Stromal cell of bone marrow (primary cell): Measurements from ENCODE around the gene XPC.
A peak's percentile ranks its signal among the peaks of the same experiment; 100 is the strongest.
"Not testable (repeated sequence)": the region's sequence is repeated elsewhere in the genome, so short reads cannot be mapped to it uniquely, and the experiment has no call there.

Experiments used
- DNase-seq: peaks from one replicate; pipeline ENCODE4 v3.0.0-alpha.2; 2012; ENCODE audit warnings: low read depth

XPC gene

GRCh38 chr3:14133188-14133800, 45.1 kb downstream of the XPC start:
- no peak for DNase-seq

GRCh38 chr3:14132689-14133088, 45.7 kb downstream of the XPC start:
- DNase-seq, result no peak

DNA sequence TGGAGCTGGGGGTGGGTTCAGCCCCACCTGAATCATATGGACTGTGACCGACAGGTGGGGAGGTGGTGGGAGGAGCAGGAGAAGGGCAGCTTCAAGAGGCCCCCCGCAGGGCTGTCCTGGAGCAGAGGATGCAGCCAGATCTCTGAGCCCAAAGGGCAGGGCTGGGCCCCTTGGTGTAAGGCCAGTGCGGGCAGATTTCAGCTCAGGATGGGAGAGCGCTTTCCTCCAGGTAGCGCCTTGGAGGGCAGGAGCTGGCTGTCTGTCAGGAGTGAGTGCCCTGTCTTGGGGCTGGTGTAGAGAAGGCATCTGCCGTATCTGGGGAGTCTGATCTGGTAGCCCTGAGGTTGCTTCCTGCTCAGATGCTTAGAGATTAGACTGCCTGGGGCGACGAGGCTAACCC, 46.3 kb downstream of the XPC start:
- no peak for DNase-seq

DNA sequence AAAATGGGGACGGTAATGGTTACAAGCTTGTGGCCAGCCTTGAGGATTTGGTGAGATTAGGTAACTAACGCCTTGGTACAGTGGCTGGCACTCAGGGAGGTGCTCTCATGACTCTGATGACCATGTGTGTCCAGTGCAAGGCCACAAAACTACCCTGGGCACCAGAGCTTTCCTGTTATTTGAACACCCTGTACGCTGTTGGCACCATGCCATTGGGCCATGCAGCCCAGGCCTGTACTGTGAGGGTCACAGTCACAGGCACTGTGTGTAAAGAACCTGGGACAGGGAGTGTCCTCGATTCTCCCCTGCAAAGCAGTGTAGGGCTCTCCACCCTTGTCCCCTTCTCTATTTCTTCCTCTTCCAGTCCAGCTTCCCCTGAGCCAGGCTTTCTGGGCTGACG, 47.3 kb downstream of the XPC start:
- DNase-seq, result no peak

DNA sequence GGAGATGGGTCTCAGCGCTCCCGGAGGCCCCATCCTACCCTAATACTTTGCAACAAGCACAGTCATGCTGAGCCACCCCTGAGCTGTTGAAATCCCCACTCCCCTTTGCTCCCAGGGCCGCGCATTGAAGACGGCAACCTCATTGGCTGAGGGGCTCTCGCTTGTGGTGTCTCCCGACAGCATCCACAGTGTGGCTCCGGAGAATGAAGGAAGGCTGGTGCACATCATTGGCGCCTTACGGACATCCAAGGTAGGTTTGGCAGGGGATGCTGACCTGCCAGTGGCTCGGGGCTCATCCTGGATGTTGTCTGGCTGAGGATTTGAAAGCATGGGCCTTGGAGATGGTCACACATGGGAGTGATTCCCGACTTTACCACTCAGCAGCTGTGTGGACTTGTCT, 47.7 kb downstream of the XPC start:
- no peak for DNase-seq

GRCh38 chr3:14130230-14130629, 48.2 kb downstream of the XPC start:
- no peak for DNase-seq

DNA sequence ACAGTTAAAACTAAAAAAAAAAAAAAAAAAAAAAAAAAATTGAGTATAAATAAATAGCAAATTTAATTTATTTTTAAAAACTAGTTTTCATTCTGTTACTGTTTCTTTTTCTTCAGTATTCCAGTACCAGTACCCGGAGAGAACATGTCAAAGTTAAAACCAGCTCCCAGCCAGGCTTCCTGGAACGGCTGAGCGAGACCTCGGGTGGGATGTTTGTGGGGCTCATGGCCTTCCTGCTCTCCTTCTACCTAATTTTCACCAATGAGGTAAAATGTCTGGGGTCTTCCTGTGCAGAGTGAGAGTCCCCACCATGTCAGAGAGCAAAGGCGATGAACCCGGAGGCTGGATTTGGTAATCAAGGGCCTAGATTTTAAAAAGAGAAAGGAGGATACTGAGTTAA, 49.1 kb downstream of the XPC start:
- no peak for DNase-seq

GRCh38 chr3:14128724-14129123, 49.7 kb downstream of the XPC start:
- DNase-seq, result no peak

DNA sequence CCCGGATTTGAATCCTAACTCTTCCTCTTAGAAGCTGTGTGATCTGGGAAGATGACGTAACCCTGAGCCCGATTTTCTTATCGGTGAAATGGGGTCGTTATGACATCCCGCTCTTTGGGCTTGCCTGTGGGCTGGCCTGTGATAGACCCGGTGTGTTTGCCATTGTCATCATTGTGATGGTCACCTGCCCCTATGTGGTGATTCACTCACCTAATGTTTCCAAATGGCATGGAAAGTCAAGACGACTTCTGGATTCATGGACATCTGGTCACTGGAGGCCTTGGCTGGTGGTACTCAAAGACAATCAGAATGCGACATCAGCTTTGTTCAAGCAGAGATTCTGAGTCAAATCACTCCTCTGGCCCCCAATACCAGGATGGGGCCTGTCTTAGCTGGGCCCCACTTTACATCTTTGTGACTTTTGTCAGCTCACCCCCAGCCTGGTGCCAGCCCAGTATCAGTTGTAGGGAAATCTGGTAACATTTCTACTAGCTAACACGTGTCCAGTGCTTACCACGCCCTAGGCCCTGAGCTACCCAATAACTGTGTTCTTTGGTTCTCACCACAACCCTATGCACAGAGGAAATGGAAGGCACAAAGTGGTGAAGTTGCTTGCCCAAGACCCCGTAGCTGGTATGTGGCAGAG, 50.8 kb downstream of the XPC start:
- no peak for DNase-seq

- no peak for DNase-seq
Measured at GRCh38 chr3:14126887-14127505, 51.4 kb downstream of the XPC start.

DNA sequence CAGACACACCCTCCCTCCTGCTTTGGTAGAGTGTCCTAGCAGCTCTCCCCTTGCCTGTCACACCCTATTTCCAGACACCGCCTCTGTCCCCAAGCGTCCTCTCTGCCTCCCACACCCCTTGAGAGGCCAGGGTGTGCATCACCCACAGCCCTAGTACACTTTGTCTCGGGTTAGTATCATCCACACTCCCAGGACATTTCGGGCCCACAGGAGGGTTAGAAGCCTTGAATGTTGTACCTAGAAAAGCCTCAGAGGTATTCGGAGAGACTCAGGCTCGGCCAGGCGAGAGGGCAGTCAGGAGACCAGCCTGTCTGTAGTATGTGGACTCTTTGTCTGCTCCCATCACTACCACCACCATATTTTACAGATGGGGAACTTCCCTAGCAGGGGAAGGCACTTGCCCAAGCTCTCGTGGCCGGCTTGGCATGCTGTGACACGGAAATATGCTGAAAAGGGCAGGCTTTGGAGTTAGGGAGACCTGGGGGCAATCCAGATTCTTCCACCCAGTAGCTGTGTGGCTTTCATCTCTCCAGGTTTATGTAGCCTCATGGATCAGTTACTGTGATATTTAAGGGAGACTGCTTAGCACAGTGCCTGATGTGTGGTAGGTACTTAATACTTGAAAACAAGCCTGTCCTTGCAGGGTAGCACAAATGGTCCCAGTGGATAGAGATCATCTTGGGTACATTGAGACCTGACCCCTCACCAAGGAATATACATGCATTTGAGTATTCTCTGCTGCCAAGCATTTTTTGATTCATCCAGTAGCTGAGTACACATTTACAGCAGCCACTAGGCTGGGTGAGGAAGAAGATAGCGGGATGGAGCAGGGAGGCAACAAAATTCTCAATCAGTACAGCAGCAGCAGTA, 52.1 kb downstream of the XPC start:
- DNase-seq, result no peak

GRCh38 chr3:14125193-14126016, 53.0 kb downstream of the XPC start:
- DNase-seq, result peak; percentile 93

GRCh38 chr3:14124615-14125192, 53.7 kb downstream of the XPC start, which contains the start of the genes CHCHD4 and TMEM43:
CHCHD4 (minus strand) TSS chr3:14124870; CDS start chr3:14124676, 194 bp downstream.
TMEM43 (plus strand) TSS chr3:14125052; CDS start chr3:14125194, 142 bp downstream.
- peak; percentile 98 for DNase-seq

GRCh38 chr3:14124223-14124614, 54.2 kb downstream of the XPC start:
- no peak for DNase-seq

DNA sequence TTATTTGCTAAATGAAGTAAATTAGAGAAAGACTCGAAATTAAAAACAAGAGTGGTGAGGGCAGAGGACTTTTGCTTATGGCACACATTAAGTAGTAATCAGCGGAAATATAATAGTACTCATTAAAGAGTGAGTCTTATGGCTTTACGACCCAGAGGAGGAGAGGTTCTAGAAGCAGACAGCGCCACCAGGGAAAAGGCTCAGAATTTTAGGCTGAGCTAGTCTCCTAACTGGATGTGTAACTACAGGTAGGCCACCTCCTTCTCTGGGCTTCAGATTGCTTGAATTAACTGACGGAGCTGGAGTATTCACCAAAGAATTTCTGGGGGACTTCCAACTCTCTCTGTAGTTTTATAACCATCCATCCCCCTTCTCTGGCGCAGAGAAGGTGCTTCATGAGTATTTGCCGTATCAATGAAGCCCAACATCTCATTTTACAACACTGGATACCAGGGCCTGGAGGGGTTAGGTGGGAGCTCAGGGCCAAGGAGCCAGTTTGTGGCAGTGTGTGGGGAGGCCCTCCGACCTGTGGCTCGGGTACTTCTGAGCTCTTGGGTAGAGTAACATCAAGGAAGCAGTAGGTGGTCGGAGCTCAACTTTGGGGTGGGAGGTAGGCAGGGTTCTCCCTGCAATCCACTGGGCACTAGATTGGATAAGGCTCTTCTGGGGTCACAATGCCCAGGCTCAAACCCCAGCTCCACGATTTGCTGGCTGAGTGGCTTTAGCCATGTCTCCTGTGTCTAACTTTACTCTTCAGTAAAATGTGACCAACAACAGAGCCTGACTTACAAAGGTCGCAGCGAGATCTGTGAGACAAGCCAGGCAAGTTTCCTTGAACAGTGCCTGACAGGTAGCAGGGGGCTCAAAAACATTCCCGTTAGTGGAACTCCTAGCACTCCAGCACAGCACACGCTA, 54.8 kb downstream of the XPC start:
- no peak for DNase-seq

GRCh38 chr3:14122301-14122700, 56.1 kb downstream of the XPC start:
- DNase-seq, result no peak

- DNase-seq, result no peak
Measured at GRCh38 chr3:14121859-14122258, 56.5 kb downstream of the XPC start.

DNA sequence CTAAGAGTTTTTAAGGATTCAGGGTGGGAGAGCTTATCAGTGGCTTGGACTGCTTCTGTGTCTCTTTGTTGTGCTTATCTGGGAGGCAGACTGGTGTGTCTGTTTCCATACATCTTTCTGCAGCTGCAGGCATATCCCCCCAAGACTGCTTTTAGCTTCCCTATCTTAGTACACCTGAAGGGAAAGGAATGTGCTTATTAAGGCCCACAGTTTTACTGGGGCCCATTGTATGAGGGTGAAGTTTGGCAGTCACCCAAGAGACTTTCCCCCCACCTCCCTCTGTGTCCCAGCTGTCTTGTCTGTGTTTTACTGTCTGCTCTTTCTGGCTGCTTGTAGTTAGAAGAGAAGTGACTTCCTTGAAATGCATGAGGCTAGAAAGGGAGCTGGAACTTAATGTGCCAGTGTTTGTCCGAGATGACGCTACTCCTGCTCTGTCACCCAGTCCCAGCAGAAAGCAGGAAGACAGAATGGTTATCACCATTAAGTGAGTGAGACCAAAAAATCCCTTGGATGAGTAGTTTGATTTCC, 57.4 kb downstream of the XPC start:
- DNase-seq, result not testable (repeated sequence)

DNA sequence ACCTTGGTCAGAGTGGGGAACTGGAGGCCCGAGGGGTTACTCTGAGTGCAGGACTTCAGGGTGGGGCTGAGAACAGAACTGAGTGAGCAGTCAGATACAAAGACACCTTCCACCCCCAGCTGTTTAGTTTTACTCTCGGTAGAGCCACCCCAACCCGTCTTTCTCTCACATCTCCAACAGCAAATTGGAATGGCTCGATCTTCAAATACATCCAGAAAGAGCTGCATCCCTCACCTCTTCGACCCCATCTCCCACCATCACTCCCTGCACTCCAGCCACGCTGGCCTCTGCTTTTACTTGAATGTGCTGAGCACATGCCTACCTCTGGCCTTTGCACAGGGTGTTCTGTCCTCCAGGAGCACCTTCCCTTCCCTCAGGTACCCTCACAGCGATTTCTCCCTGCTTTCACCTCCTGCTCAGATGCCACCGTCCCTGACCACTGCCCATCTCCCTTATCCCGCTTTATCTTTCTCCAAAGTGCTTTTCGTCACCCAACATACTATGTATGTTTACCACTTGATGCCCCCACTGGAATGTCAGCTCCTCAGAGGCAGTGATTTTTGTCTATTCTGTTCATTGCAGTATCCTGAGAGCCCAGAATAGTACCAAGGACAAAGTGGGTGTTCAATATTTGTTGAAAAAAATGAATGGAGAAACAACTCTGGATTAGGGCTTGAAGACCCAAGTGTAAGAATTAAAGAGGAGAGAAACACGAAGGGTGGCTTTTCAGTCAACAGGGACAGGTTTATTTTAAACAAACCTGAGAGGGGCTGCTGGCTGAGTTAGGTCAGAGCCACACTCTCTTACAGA, 58.1 kb downstream of the XPC start:
- DNase-seq, result no peak
